GM04504 (cell line): ENCODE measurements around the gene SGCD.
A peak's percentile ranks its signal among the peaks of the same experiment; 100 is the strongest.

Source experiments
- DNase-seq: peaks from one replicate; pipeline ENCODE4 v3.0.0-alpha.2; 2012; ENCODE audit warnings: low read depth

The SGCD gene

GRCh38 chr5:156361436-156362109, 34.6 kb downstream of the SGCD start:
- DNase-seq: no peak

GRCh38 chr5:156363861-156364260, 36.9 kb downstream of the SGCD start:
- no peak for DNase-seq

GRCh38 chr5:156366521-156366920, 39.6 kb downstream of the SGCD start:
- DNase-seq: no peak

- peak; percentile 83 for DNase-seq
Measured at GRCh38 chr5:156367597-156367996, 40.6 kb downstream of the SGCD start.

GRCh38 chr5:156375895-156376495, 49.0 kb downstream of the SGCD start:
- DNase-seq: no peak

- DNase-seq: no peak
Measured at GRCh38 chr5:156376751-156377150, 49.8 kb downstream of the SGCD start.

GRCh38 chr5:156378159-156378558, 51.2 kb downstream of the SGCD start:
- DNase-seq: no peak

- no peak for DNase-seq
Measured at GRCh38 chr5:156379206-156379605, 52.2 kb downstream of the SGCD start.

GRCh38 chr5:156380848-156381247, 53.9 kb downstream of the SGCD start:
- peak; percentile 71 for DNase-seq

- peak; percentile 73 for DNase-seq
Measured at GRCh38 chr5:156383510-156384265, 56.7 kb downstream of the SGCD start.

GRCh38 chr5:156385416-156385815, 58.5 kb downstream of the SGCD start:
- DNase-seq: no peak

GRCh38 chr5:156386976-156387375, 60.0 kb downstream of the SGCD start:
- DNase-seq: no peak

GRCh38 chr5:156387391-156387790, 60.4 kb downstream of the SGCD start:
- DNase-seq: no peak

- no peak for DNase-seq
Measured at GRCh38 chr5:156388233-156388632, 61.3 kb downstream of the SGCD start.

GRCh38 chr5:156391139-156391538, 64.2 kb downstream of the SGCD start:
- DNase-seq: no peak

GRCh38 chr5:156393980-156394379, 67.0 kb downstream of the SGCD start:
- DNase-seq: no peak

GRCh38 chr5:156394642-156395305, 67.8 kb downstream of the SGCD start:
- no peak for DNase-seq

GRCh38 chr5:156395306-156395675, 68.3 kb downstream of the SGCD start:
- no peak for DNase-seq

GRCh38 chr5:156396063-156396829, 69.3 kb downstream of the SGCD start:
- peak; percentile 69 for DNase-seq

- DNase-seq: no peak
Measured at GRCh38 chr5:156396830-156397081, 69.8 kb downstream of the SGCD start.

GRCh38 chr5:156399323-156399722, 72.4 kb downstream of the SGCD start:
- DNase-seq: no peak

GRCh38 chr5:156400231-156400986, 73.4 kb downstream of the SGCD start:
- no peak for DNase-seq
